Measurements from ENCODE around the gene KIF6.
A peak's percentile ranks its signal among the peaks of the same experiment; 100 is the strongest.

The KIF6 gene

GRCh38 chr6:39401376-39401775 lies 323.8 kb downstream of the KIF6 start:
- H3K4me3 ChIP-seq (replicated peaks; ENCODE audit: low read depth, low read length): no peak overlapping the region
- DNase-seq (ENCODE audit: extremely low read depth, low read depth): no peak
- TF ChIP-seq, protein P1, sequence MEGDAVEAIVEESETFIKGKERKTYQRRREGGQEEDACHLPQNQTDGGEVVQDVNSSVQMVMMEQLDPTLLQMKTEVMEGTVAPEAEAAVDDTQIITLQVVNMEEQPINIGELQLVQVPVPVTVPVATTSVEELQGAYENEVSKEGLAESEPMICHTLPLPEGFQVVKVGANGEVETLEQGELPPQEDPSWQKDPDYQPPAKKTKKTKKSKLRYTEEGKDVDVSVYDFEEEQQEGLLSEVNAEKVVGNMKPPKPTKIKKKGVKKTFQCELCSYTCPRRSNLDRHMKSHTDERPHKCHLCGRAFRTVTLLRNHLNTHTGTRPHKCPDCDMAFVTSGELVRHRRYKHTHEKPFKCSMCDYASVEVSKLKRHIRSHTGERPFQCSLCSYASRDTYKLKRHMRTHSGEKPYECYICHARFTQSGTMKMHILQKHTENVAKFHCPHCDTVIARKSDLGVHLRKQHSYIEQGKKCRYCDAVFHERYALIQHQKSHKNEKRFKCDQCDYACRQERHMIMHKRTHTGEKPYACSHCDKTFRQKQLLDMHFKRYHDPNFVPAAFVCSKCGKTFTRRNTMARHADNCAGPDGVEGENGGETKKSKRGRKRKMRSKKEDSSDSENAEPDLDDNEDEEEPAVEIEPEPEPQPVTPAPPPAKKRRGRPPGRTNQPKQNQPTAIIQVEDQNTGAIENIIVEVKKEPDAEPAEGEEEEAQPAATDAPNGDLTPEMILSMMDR (IDR thresholded peaks at IDR 0.05; ENCODE audit: low read depth, low read length, missing control alignments): no peak

- TF ChIP-seq, protein P1 (IDR thresholded peaks at IDR 0.05; ENCODE audit: low read depth, low read length, missing control alignments): no peak
- H3K4me3 ChIP-seq (replicated peaks; ENCODE audit: low read depth, low read length): no peak overlapping the region
- DNase-seq (ENCODE audit: extremely low read depth, low read depth): no peak
Measured at GRCh38 chr6:39400026-39400425, 325.2 kb downstream of the KIF6 start.

- TF ChIP-seq, protein P1 (IDR thresholded peaks at IDR 0.05; ENCODE audit: low read depth, low read length, missing control alignments): no peak
- DNase-seq (ENCODE audit: extremely low read depth, low read depth): no peak
Measured at GRCh38 chr6:39396854-39397253, 328.4 kb downstream of the KIF6 start.

GRCh38 chr6:39393075-39393474 lies 332.1 kb downstream of the KIF6 start:
- TF ChIP-seq, protein P1 (IDR thresholded peaks at IDR 0.05; ENCODE audit: low read depth, low read length, missing control alignments): no peak
- DNase-seq (ENCODE audit: extremely low read depth, low read depth): no peak
- no peak overlapping the region for H3K4me3 ChIP-seq (replicated peaks; ENCODE audit: low read depth, low read length)

More at GRCh38 chr6:39396854-39397253, 328.4 kb downstream of the KIF6 start:
- H3K4me3 ChIP-seq (replicated peaks; ENCODE audit: low read depth, low read length): no peak overlapping the region

- H3K4me3 ChIP-seq (replicated peaks; ENCODE audit: low read depth, low read length): no peak overlapping the region
- no peak for DNase-seq (ENCODE audit: extremely low read depth, low read depth)
- TF ChIP-seq, protein P1 (IDR thresholded peaks at IDR 0.05; ENCODE audit: low read depth, low read length, missing control alignments): no peak
Measured at GRCh38 chr6:39391182-39391581, 334.0 kb downstream of the KIF6 start.

GRCh38 chr6:39389484-39389767 lies 335.8 kb downstream of the KIF6 start:
- no peak overlapping the region for H3K4me3 ChIP-seq (replicated peaks; ENCODE audit: low read depth, low read length)
- TF ChIP-seq, protein P1 (IDR thresholded peaks at IDR 0.05; ENCODE audit: low read depth, low read length, missing control alignments): peak; percentile 19
- DNase-seq (ENCODE audit: extremely low read depth, low read depth): no peak
